KBM-7 (cell line): ENCODE measurements around the gene TCF23.
"Not testable (repeated sequence)": the region's sequence is repeated elsewhere in the genome, so short reads cannot be mapped to it uniquely, and the experiment has no call there.

Experiments used
- DNase-seq: peaks from one replicate; pipeline ENCODE4 v3.0.0-alpha.2; 2015
- in situ Hi-C: fragments of 300-500 bp; cut with MboI; formaldehyde crosslinking; loops from 2 replicates; pipeline ENCODE4 v1.14.3; 2020; ENCODE audit warnings: low sequenced_read_pairs, low pct_unique_long_range_greater_than_20kb, mixed read lengths

TCF23 gene

GRCh38 chr2:27148801-27149439, at the start of gene TCF23:
TSS of gene TCF23 (plus strand) at chr2:27149004. CDS start at chr2:27149134, 130 bp downstream.
- in situ Hi-C loops, result no loop called here

GRCh38 chr2:27099334-27099955, 49.4 kb upstream of the TCF23 start:
- no peak for DNase-seq
- in situ Hi-C loops, result no loop called here

More at GRCh38 chr2:27148801-27149439, at the start of gene TCF23:
- DNase-seq, result no peak

GRCh38 chr2:27100036-27100435, 48.8 kb upstream of the TCF23 start:
- no peak for DNase-seq
- in situ Hi-C loops, result no loop called here

GRCh38 chr2:27102329-27102728, 46.5 kb upstream of the TCF23 start:
- no peak for DNase-seq
- in situ Hi-C loops, result no loop called here

GRCh38 chr2:27105981-27106380, 42.8 kb upstream of the TCF23 start:
- in situ Hi-C loops, result no loop called here
- no peak for DNase-seq

GRCh38 chr2:27108221-27108620, 40.6 kb upstream of the TCF23 start:
- no peak for DNase-seq

GRCh38 chr2:27109083-27109482, 39.7 kb upstream of the TCF23 start:
- in situ Hi-C loops, result no loop called here
- no peak for DNase-seq

More at GRCh38 chr2:27108221-27108620, 40.6 kb upstream of the TCF23 start:
- in situ Hi-C loops, result no loop called here

GRCh38 chr2:27110603-27111352, 38.0 kb upstream of the TCF23 start:
- not testable (repeated sequence) for DNase-seq

GRCh38 chr2:27111392-27112078, 37.3 kb upstream of the TCF23 start:
- in situ Hi-C loops, DNase-seq: not testable (repeated sequence)

More at GRCh38 chr2:27110603-27111352, 38.0 kb upstream of the TCF23 start:
- in situ Hi-C loops, result not testable (repeated sequence)

- in situ Hi-C loops, result no loop called here
- no peak for DNase-seq
Measured at GRCh38 chr2:27115519-27115918, 33.3 kb upstream of the TCF23 start.

GRCh38 chr2:27117995-27118524, 30.7 kb upstream of the TCF23 start:
- in situ Hi-C loops, result no loop called here
- DNase-seq, result no peak

- no peak for DNase-seq
- in situ Hi-C loops, result no loop called here
Measured at GRCh38 chr2:27118525-27119329, 30.1 kb upstream of the TCF23 start, which contains the start of gene CGREF1. TSS of gene CGREF1 (minus strand) at chr2:27119128. CDS start at chr2:27104366, 14,762 bp downstream.

GRCh38 chr2:27119330-27119670, 29.5 kb upstream of the TCF23 start:
- in situ Hi-C loops, DNase-seq: not testable (repeated sequence)

GRCh38 chr2:27121906-27122305, 26.9 kb upstream of the TCF23 start:
- in situ Hi-C loops, result no loop called here
- DNase-seq, result no peak

GRCh38 chr2:27122791-27123190, 26.0 kb upstream of the TCF23 start:
- no peak for DNase-seq
- in situ Hi-C loops, result no loop called here

- peak; percentile 60 for DNase-seq
Measured at GRCh38 chr2:27123302-27124150, 25.3 kb upstream of the TCF23 start, which contains the start of gene ABHD1. TSS of gene ABHD1 (plus strand) at chr2:27123815. CDS start at chr2:27123949, 134 bp downstream.

GRCh38 chr2:27125104-27125503, 23.7 kb upstream of the TCF23 start:
- no peak for DNase-seq
- in situ Hi-C loops, result no loop called here

More at GRCh38 chr2:27123302-27124150, 25.3 kb upstream of the TCF23 start, which contains the start of gene ABHD1:
- in situ Hi-C loops, result no loop called here
